Osteoblast (primary cell): ENCODE measurements around the gene PIGT. TPM values are rescaled to one million over a fixed set of nuclear protein-coding genes. Genes with fewer than 3 reads are reported as not detected.

Experiments
- DNase-seq: peaks from one replicate; pipeline ENCODE4 v3.0.0; 2011; ENCODE audit warnings: low spot score, mixed read lengths; ENCODE audit not compliant: insufficient read length; ENCODE audit errors: missing footprints
- H2AFZ ChIP-seq: 2 replicates; pipeline ENCODE4 v1.6.0; 2011; ENCODE audit warnings: mild to moderate bottlenecking, low read length
- H3K27ac ChIP-seq: 2 replicates; pipeline ENCODE4 v1.5.1; 2011; ENCODE audit warnings: mild to moderate bottlenecking, low read depth, low read length, moderate library complexity
- H3K27me3 ChIP-seq: 2 replicates; pipeline ENCODE4 v1.6.0; 2012; ENCODE audit warnings: mild to moderate bottlenecking, control low read depth, inconsistent platforms, low read length, moderate library complexity; ENCODE audit not compliant: insufficient read depth
- H3K36me3 ChIP-seq: 2 replicates; pipeline ENCODE4 v1.5.1; 2011; ENCODE audit warnings: mild to moderate bottlenecking, low read length, control low read depth, moderate library complexity; ENCODE audit not compliant: insufficient read depth
- H3K4me1 ChIP-seq: 2 replicates; pipeline ENCODE4 v1.5.1; 2011; ENCODE audit warnings: mild to moderate bottlenecking, low read length, control low read depth, moderate library complexity; ENCODE audit not compliant: insufficient read depth
- H3K4me2 ChIP-seq: 2 replicates; pipeline ENCODE4 v1.6.0; 2011; ENCODE audit warnings: mild to moderate bottlenecking, low read length; ENCODE audit not compliant: insufficient read depth
- H3K4me3 ChIP-seq: fragments of 200-600 bp; sonication (generic); 3 replicates; pipeline ENCODE4 v1.5.1; 2012; ENCODE audit warnings: mild to moderate bottlenecking, low read length, inconsistent platforms; ENCODE audit not compliant: insufficient read depth
- H3K79me2 ChIP-seq: 2 replicates; pipeline ENCODE4 v1.6.0; 2012; ENCODE audit warnings: mild to moderate bottlenecking, low read length, control low read depth, inconsistent platforms; ENCODE audit not compliant: insufficient read depth
- H3K9me3 ChIP-seq: 2 replicates; pipeline ENCODE4 v1.5.1; 2011; ENCODE audit warnings: low read depth, low read length, control low read depth
- H4K20me1 ChIP-seq: 2 replicates; pipeline ENCODE4 v1.6.0; 2012; ENCODE audit warnings: mild to moderate bottlenecking, low read length, control low read depth; ENCODE audit not compliant: insufficient read depth
- CTCF ChIP-seq: IDR thresholded peaks from 2 replicates; pipeline ENCODE4 v1.5.1; 2011; ENCODE audit warnings: mild to moderate bottlenecking, low read depth, low read length, moderate library complexity; ENCODE audit errors: extremely low read depth
- total RNA-seq: library from RNA; depleted of rRNA; stranded (reverse); fragments of >200 nt; gene quantifications from 2 replicates; pipeline ENCODE4 v1.2.3, GENCODE V29; 2012

The PIGT gene
- total RNA-seq, 1 donor, result 52.8 TPM

- H3K4me1 ChIP-seq, result no peaks in the 10 kb centered on the region
- no peak overlapping the region for H3K27ac ChIP-seq
- H2AFZ ChIP-seq, result no peak overlapping the region
- H3K36me3 ChIP-seq, result no peaks in the 10 kb centered on the region
- H3K4me2 ChIP-seq, result no peak overlapping the region
- H3K27me3 ChIP-seq, result peaks cover 8% of the 10 kb centered on the region
- no peaks in the 10 kb centered on the region for H3K79me2 ChIP-seq
- no peaks in the 10 kb centered on the region for H3K9me3 ChIP-seq
- DNase-seq, result no peak
- peak; percentile 72 for TF ChIP-seq CTCF
- H4K20me1 ChIP-seq, result no peaks in the 10 kb centered on the region
- no peak overlapping the region for H3K4me3 ChIP-seq
Measured at GRCh38 chr20:45450097-45450818, 34.3 kb downstream of the PIGT start.

GRCh38 chr20:45452238-45452637 lies 36.3 kb downstream of the PIGT start:
- no peak overlapping the region for H2AFZ ChIP-seq
- no peak overlapping the region for H3K4me2 ChIP-seq

GRCh38 chr20:45452772-45453691 lies 37.1 kb downstream of the PIGT start:
- Histone ChIP-seq H3K27ac (no peak overlapping the region), H3K4me3 (no peak overlapping the region), H4K20me1 (no peaks in the 10 kb centered on the region), H3K79me2 (no peaks in the 10 kb centered on the region), H3K27me3 (peaks cover 8% of the 10 kb centered on the region), H3K36me3 (no peaks in the 10 kb centered on the region), H3K4me2 (no peak overlapping the region), H3K4me1 (no peaks in the 10 kb centered on the region), H3K9me3 (no peaks in the 10 kb centered on the region), H2AFZ (no peak overlapping the region)
- DNase-seq, result no peak
- TF ChIP-seq CTCF, result no peak

More at GRCh38 chr20:45452238-45452637, 36.3 kb downstream of the PIGT start:
- H3K79me2 ChIP-seq, result no peaks in the 10 kb centered on the region
- H3K27me3 ChIP-seq, result peaks cover 8% of the 10 kb centered on the region
- H4K20me1 ChIP-seq, result no peaks in the 10 kb centered on the region
- H3K9me3 ChIP-seq, result no peaks in the 10 kb centered on the region
- no peak overlapping the region for H3K4me3 ChIP-seq
- no peak for TF ChIP-seq CTCF
- no peaks in the 10 kb centered on the region for H3K36me3 ChIP-seq
- DNase-seq, result no peak
- no peak overlapping the region for H3K27ac ChIP-seq
- H3K4me1 ChIP-seq, result no peaks in the 10 kb centered on the region

GRCh38 chr20:45456632-45457031 lies 40.7 kb downstream of the PIGT start:
- Histone ChIP-seq H3K27me3 (peaks cover 23% of the 10 kb centered on the region), H3K4me1 (no peaks in the 10 kb centered on the region), H3K36me3 (no peaks in the 10 kb centered on the region), H3K79me2 (no peaks in the 10 kb centered on the region), H3K4me3 (no peak overlapping the region), H4K20me1 (no peaks in the 10 kb centered on the region), H2AFZ (no peak overlapping the region), H3K27ac (no peak overlapping the region), H3K4me2 (no peak overlapping the region), H3K9me3 (no peaks in the 10 kb centered on the region)
- no peak for TF ChIP-seq CTCF
- no peak for DNase-seq
